GM10266 (cell line): ENCODE results near the gene CCDC137.

Source experiments
- DNase-seq: peaks from one replicate; pipeline ENCODE4 v3.0.0; 2012; ENCODE audit errors: extremely low spot score
- TF ChIP-seq, protein P1 (sequence below): IDR thresholded peaks from 2 replicates; pipeline ENCODE4 v1.5.1; 2012; ENCODE audit warnings: mild to moderate bottlenecking, low read depth; ENCODE audit not compliant: control insufficient read depth, insufficient read depth; ENCODE audit errors: missing control alignments

Gene CCDC137

GRCh38 chr17:81683208-81683583 is 16.7 kb downstream of the CCDC137 start:
- TF ChIP-seq, protein P1, sequence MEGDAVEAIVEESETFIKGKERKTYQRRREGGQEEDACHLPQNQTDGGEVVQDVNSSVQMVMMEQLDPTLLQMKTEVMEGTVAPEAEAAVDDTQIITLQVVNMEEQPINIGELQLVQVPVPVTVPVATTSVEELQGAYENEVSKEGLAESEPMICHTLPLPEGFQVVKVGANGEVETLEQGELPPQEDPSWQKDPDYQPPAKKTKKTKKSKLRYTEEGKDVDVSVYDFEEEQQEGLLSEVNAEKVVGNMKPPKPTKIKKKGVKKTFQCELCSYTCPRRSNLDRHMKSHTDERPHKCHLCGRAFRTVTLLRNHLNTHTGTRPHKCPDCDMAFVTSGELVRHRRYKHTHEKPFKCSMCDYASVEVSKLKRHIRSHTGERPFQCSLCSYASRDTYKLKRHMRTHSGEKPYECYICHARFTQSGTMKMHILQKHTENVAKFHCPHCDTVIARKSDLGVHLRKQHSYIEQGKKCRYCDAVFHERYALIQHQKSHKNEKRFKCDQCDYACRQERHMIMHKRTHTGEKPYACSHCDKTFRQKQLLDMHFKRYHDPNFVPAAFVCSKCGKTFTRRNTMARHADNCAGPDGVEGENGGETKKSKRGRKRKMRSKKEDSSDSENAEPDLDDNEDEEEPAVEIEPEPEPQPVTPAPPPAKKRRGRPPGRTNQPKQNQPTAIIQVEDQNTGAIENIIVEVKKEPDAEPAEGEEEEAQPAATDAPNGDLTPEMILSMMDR, result no peak
- peak; percentile 40 for DNase-seq

DNA sequence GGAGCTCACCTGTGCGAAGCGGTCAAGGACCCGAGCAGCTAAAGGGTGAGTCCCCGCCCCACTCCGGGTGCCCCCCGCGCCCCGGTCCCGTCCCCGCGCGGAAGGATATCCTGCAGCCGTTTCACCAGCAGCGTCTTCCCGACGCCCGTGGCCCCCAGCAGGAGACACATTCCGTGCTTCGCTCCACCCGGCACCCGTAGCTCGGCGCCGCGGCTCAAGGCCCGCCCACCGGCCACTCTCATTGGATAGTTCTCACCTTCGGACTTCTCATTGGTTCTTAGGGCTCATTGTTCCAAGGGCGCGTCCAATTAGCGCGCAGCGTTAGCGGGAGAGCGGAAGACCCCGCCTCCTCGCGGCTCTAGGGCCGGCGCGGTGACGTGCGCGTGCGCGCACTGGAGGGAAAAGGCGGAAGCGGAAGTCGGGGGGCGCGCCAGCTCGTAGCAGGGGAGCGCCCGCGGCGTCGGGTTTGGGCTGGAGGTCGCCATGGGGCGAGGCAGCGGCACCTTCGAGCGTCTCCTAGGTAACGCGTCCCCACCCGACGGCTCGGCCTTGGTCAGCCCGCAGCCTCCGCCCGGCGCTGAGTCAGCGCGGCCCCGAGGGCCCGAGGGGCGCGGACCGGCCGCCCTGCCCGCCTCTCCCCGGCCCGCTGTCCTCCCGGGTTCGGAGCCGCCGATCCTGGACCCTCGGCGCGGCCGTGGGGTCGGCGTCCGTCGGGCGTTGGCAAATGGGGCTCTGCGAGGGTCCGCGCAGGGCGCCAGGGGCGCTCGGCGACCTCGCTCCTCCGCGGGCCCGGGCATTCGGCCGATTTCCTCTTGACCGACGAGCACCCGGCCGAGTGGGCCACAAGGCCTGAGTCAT is 17.3 kb downstream of the CCDC137 start, which contains the start of the genes ARL16 and HGS:
ARL16 (minus strand) TSS at position 214 of the 858 bp plus-strand sequence; CDS start at position 170, 44 bp downstream.
HGS (plus strand) TSS at position 428 of the 858 bp plus-strand sequence; CDS start at position 484, 56 bp downstream.
- TF ChIP-seq, protein P1, result no peak
- DNase-seq, result peak; percentile 100

- DNase-seq, result peak; percentile 40
Measured at GRCh38 chr17:81684442-81684911, 17.9 kb downstream of the CCDC137 start.

DNA sequence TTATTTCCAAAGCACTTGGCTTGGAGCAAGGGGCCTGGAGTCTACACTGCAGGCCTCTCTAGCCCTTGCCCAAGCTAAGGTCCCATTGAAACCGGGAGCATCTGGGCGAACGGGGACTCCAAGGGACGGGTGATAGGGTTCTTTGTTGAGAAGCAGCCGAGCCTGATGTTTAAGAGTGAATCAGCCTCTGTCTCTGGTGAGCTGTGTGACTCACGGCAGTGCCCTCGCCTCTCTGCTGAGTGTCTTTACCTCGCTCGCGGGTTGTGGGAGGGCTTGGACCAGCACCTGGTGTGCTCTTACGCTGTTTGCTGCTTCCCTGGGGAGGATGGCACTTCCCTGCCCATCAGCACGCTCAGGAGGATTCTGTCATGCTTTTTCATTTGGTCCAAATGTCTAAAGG is 18.6 kb downstream of the CCDC137 start:
- TF ChIP-seq, protein P1, result no peak
- peak; percentile 26 for DNase-seq

More at GRCh38 chr17:81684442-81684911, 17.9 kb downstream of the CCDC137 start:
- TF ChIP-seq, protein P1, result no peak

GRCh38 chr17:81686614-81687013 is 20.1 kb downstream of the CCDC137 start:
- no peak for DNase-seq
- TF ChIP-seq, protein P1, result no peak

DNA sequence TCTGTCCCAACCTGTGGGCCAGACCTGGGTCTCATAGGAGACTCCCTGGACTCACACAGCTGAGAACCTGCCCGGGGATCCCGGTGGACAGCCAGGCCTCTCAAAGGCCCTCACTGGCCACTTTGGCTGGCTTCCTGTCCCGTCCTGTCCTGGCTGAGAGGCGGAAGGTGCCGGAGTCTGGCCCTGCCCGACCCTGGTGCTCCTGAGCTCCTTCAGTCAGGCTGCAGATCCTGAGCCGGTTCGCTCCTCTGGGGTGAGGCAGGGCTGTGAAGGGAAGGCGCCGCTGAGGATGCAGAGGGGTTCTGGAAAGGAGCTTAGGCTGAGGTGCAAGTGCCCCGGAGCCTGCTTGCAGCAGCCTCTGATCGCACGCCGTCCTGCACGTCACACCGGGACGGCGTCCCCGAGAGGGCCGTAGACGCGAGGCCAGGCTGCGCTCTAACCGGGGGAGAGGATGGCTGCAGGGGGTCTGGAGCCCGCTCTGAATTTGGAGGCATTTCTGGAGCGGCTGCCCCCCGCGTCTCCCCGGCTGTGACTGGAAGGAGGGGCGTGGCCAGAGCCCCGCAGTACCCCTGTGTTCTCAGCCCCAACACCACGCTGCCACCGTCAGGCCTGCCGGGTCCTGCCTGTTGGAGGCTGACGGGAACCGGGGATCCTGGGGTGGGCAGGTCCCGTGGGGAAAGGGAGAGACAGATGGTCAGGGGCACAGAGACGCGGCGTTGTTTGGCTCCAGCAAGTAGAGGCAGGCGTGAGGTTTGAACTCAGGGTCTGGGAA is 21.4 kb downstream of the CCDC137 start:
- TF ChIP-seq, protein P1, result no peak
- no peak for DNase-seq
